ELR (cell line): Measurements from ENCODE around the gene IL15.

Source experiments
- DNase-seq: peaks from one replicate; pipeline ENCODE4 v3.0.0-alpha.2; 2015; ENCODE audit warnings: low read depth

The IL15 gene

DNA sequence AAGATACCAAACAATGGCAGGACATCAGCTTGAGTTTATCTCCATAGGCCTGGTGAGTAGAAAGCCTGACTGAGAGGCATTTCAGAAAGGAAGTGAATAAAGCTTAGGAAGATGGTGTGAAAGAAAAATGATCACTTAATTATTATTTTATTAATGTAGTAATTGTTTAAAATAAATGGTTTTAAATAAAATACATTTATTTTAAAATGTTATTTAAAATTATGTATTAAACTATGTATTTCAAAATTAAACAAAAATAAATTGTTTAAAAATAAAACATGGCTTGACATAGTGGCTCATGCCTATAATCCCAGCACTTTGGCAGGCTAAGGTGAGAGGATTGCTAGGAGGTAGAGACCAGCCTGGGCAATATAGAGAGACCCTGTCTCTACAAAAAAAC lies 145.8 kb downstream of the IL15 start:
- no peak for DNase-seq
